Breast epithelium (tissue), 3 donors: ENCODE data around the gene ZNF226.

Experiments used
- CTCF ChIP-seq, 3 donors: fragments of 450-650 bp; IDR thresholded peaks; one replicate each; pipeline ENCODE4 v1.5.1; 2016 to 2017; ENCODE audit warnings: antibody characterized with exemption in 3 of 3, mild to moderate bottlenecking in 3 of 3, moderate library complexity in 3 of 3
- POLR2A ChIP-seq: fragments of 450-650 bp; IDR thresholded peaks from one replicate; pipeline ENCODE4 v1.6.1; 2016; ENCODE audit warnings: antibody characterized with exemption, mild to moderate bottlenecking, moderate library complexity

GRCh38 chr19:44212250-44212865 lies 47.5 kb downstream of the ZNF226 start, which contains the start of gene ZNF227:
- TF ChIP-seq CTCF (IDR thresholded peaks at IDR 0.05) (no peak), POLR2A (no peak)
